ENCODE measurements around the gene PSME4. TPM values are rescaled to one million over a fixed set of nuclear protein-coding genes. Genes with fewer than 3 reads are reported as not detected.
A peak's percentile ranks its signal among the peaks of the same experiment; 100 is the strongest.

The PSME4 gene
- total RNA-seq, 1 donor from 2014 or later: 45.3 TPM

- DNase-seq (ENCODE audit: low spot score): no peak
- Mint-ChIP-seq H3K27me3 (ENCODE audit: low read depth) (no peaks in the 10 kb centered on the region), H3K4me1 (ENCODE audit: low read depth) (peaks cover 12% of the 10 kb centered on the region), H3K36me3 (ENCODE audit: low read depth) (peaks cover 15% of the 10 kb centered on the region), H3K4me3 (ENCODE audit: unreplicated experiment) (no peak overlapping the region), H3K9me3 (ENCODE audit: low read depth) (no peaks in the 10 kb centered on the region), H3K27ac (ENCODE audit: unreplicated experiment) (no peak overlapping the region)
- no peak for TF ChIP-seq CTCF (IDR thresholded peaks at IDR 0.05)
Measured at GRCh38 chr2:53874401-53874950, 96.3 kb downstream of the PSME4 start.

GRCh38 chr2:53867773-53868172 is 103.0 kb downstream of the PSME4 start:
- H3K4me3 Mint-ChIP-seq (ENCODE audit: unreplicated experiment): no peak overlapping the region
- peaks cover 20% of the 10 kb centered on the region for H3K36me3 Mint-ChIP-seq (ENCODE audit: low read depth)
- H3K27ac Mint-ChIP-seq (ENCODE audit: unreplicated experiment): no peak overlapping the region
- H3K27me3 Mint-ChIP-seq (ENCODE audit: low read depth): no peaks in the 10 kb centered on the region
- no peaks in the 10 kb centered on the region for H3K9me3 Mint-ChIP-seq (ENCODE audit: low read depth)
- no peak for TF ChIP-seq CTCF (IDR thresholded peaks at IDR 0.05)
- no peaks in the 10 kb centered on the region for H3K4me1 Mint-ChIP-seq (ENCODE audit: low read depth)
- DNase-seq (ENCODE audit: low spot score): no peak

- Mint-ChIP-seq H3K27ac (ENCODE audit: unreplicated experiment) (no peak overlapping the region), H3K4me1 (ENCODE audit: low read depth) (no peaks in the 10 kb centered on the region), H3K9me3 (ENCODE audit: low read depth) (no peaks in the 10 kb centered on the region), H3K36me3 (ENCODE audit: low read depth) (peaks cover 20% of the 10 kb centered on the region), H3K4me3 (ENCODE audit: unreplicated experiment) (no peak overlapping the region), H3K27me3 (ENCODE audit: low read depth) (no peaks in the 10 kb centered on the region)
- no peak for DNase-seq (ENCODE audit: low spot score)
- no peak for TF ChIP-seq CTCF (IDR thresholded peaks at IDR 0.05)
Measured at GRCh38 chr2:53867169-53867568, 103.6 kb downstream of the PSME4 start.

- no peak overlapping the region for H3K4me3 Mint-ChIP-seq (ENCODE audit: unreplicated experiment)
- no peak for DNase-seq (ENCODE audit: low spot score)
- TF ChIP-seq CTCF (IDR thresholded peaks at IDR 0.05): no peak
- no peaks in the 10 kb centered on the region for H3K27me3 Mint-ChIP-seq (ENCODE audit: low read depth)
- H3K4me1 Mint-ChIP-seq (ENCODE audit: low read depth): no peaks in the 10 kb centered on the region
- H3K36me3 Mint-ChIP-seq (ENCODE audit: low read depth): peaks cover 20% of the 10 kb centered on the region
- peak overlapping the region; percentile 23 for H3K27ac Mint-ChIP-seq (ENCODE audit: unreplicated experiment)
- H3K9me3 Mint-ChIP-seq (ENCODE audit: low read depth): no peaks in the 10 kb centered on the region
Measured at GRCh38 chr2:53865962-53866361, 104.8 kb downstream of the PSME4 start.

GRCh38 chr2:53865264-53865663 is 105.5 kb downstream of the PSME4 start:
- TF ChIP-seq CTCF (IDR thresholded peaks at IDR 0.05): no peak
- no peaks in the 10 kb centered on the region for H3K27me3 Mint-ChIP-seq (ENCODE audit: low read depth)
- no peaks in the 10 kb centered on the region for H3K9me3 Mint-ChIP-seq (ENCODE audit: low read depth)
- peaks cover 20% of the 10 kb centered on the region for H3K36me3 Mint-ChIP-seq (ENCODE audit: low read depth)
- H3K4me1 Mint-ChIP-seq (ENCODE audit: low read depth): no peaks in the 10 kb centered on the region
- no peak for DNase-seq (ENCODE audit: low spot score)
- no peak overlapping the region for H3K27ac Mint-ChIP-seq (ENCODE audit: unreplicated experiment)
- H3K4me3 Mint-ChIP-seq (ENCODE audit: unreplicated experiment): no peak overlapping the region
